Activated CD4-positive, alpha-beta T cell treated with anti-CD3 and anti-CD28 coated beads, Interleukin-2, amount 10 ng/mL, durations not matched to agents 7 days and 5 days (primary cell): ENCODE measurements around the gene PHACTR1. TPM values are rescaled to one million over a fixed set of nuclear protein-coding genes. Genes with fewer than 3 reads are reported as not detected.
"Not testable (repeated sequence)": the region's sequence is repeated elsewhere in the genome, so short reads cannot be mapped to it uniquely, and the experiment has no call there.

ENCODE experiments used
- CTCF ChIA-PET: fragments of 350-600 bp; sonication (Branson Sonifier 250); formaldehyde crosslinking; loops from one replicate; lab custom pipeline; 2021; ENCODE audit warnings: antibody characterized with exemption; lab: Charles Lee
- POLR2A ChIA-PET: fragments of 350-600 bp; sonication (Branson Sonifier 250); formaldehyde crosslinking; loops from one replicate; lab custom pipeline; 2021; ENCODE audit warnings: antibody characterized with exemption; lab: Charles Lee
- DNase-seq: peaks from one replicate; pipeline ENCODE4 v3.0.0-alpha.2; 2020
- H3K27ac Mint-ChIP-seq: one replicate; pipeline ENCODE4 v1.8.0; 2021; ENCODE audit warnings: mild to moderate bottlenecking, moderate library complexity, mixed read lengths
- H3K27me3 Mint-ChIP-seq: one replicate; pipeline ENCODE4 v1.8.0; 2021; ENCODE audit warnings: mixed read lengths
- H3K36me3 Mint-ChIP-seq: one replicate; pipeline ENCODE4 v1.8.0; 2021; ENCODE audit warnings: low read depth, mixed read lengths
- H3K4me1 Mint-ChIP-seq: one replicate; pipeline ENCODE4 v1.8.0; 2021; ENCODE audit warnings: mixed read lengths
- H3K4me3 Mint-ChIP-seq: one replicate; pipeline ENCODE4 v1.8.0; 2021; ENCODE audit warnings: mild to moderate bottlenecking, moderate library complexity, mixed read lengths
- H3K9me3 Mint-ChIP-seq: one replicate; pipeline ENCODE4 v1.8.0; 2021; ENCODE audit warnings: mixed read lengths
- total RNA-seq, 2 experiments: library from RNA; stranded (reverse); gene quantifications; one replicate each; pipeline ENCODE4 v1.2.3, GENCODE V29; 2021

Gene PHACTR1
- total RNA-seq, 2 experiments from 2014 or later, result 0.19 to 0.32 TPM

DNA sequence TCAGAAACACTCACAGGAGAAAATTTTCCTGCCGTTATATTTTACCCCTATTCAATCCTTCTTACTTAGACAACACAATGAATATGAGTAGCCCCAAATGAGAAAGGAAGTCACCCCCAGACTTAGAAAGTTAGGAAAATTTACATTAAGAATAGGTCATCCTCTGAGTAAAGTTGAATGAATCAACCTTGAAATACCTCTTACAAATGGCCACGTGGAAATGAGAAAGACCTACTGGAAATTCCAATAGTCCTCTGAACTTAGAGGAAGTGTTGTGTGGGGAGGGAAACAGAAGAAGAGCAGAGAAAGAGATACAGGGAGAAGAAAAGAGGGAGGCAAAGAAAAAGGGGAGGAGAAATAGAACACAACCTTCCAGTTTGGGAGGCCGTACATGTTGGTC is 43.7 kb downstream of the PHACTR1 start:
- H3K4me3 Mint-ChIP-seq, result no peak overlapping the region
- DNase-seq, result no peak
- no peaks in the 10 kb centered on the region for H3K4me1 Mint-ChIP-seq
- ChIA-PET POLR2A (no interaction called here), CTCF (no interaction called here)
- H3K27me3 Mint-ChIP-seq, result no peaks in the 10 kb centered on the region
- H3K27ac Mint-ChIP-seq, result no peak overlapping the region
- no peaks in the 10 kb centered on the region for H3K36me3 Mint-ChIP-seq
- H3K9me3 Mint-ChIP-seq, result no peaks in the 10 kb centered on the region

DNA sequence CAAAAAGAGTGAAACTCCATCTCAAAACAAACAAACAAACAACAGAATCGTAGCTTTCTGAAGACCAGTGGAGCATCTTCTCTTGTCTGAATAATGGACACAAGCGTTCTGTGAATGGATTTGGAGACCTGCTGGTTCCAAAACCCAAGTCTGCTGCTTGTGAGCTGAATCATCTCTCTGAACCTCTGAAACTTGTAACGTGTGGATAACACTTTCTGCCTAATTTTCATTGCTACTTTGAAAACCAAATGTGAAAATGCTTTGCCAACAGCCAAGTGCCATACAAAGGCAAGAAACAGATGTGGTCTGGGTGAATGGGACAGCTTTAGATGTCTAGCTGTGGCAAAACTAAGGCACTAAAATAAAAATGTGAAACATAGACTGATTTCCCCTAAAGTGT is 44.3 kb downstream of the PHACTR1 start:
- POLR2A ChIA-PET, result no interaction called here
- H3K4me1 Mint-ChIP-seq, result no peaks in the 10 kb centered on the region
- H3K4me3 Mint-ChIP-seq, result no peak overlapping the region
- CTCF ChIA-PET, result no interaction called here
- H3K27ac Mint-ChIP-seq, result no peak overlapping the region
- H3K27me3 Mint-ChIP-seq, result no peaks in the 10 kb centered on the region
- DNase-seq, result no peak
- H3K9me3 Mint-ChIP-seq, result no peaks in the 10 kb centered on the region
- H3K36me3 Mint-ChIP-seq, result no peaks in the 10 kb centered on the region

DNA sequence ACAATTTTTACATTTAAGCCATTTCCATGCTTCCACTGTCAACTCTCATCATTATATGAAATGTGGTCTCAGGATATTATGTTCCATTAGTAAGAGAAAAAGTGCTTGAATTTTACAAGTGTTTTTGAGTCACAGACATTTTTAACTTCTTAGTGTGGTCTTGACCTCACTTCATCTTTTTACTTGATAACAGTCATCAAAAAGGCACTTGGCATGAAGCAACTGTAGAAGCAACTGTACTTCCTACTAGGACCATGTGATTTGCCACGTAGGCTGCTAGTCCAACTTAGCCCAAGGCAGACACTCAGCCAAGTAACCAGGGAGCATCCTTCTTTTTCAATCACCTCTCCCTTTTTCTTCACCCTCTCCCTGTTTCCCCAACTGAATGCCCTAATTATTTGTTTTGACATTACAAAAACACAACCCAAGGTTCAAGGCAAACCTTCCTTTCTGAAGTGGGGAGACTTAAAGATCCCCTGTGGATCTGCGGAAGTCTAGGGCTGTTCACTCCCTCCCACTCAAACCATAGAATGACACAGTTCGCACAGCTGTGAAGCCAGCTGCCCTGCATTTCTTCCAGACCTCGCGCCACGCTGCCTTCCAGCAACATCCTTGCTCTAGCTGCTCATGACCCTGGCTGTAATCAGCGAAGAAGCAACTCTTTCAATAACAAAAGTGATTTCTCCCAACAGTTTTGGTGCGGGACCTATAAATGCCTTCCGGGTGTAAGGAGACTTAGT is 45.0 kb downstream of the PHACTR1 start:
- ChIA-PET POLR2A (no interaction called here), CTCF (no interaction called here)
- no peak for DNase-seq
- H3K9me3 Mint-ChIP-seq, result no peaks in the 10 kb centered on the region
- no peaks in the 10 kb centered on the region for H3K4me1 Mint-ChIP-seq
- no peaks in the 10 kb centered on the region for H3K27me3 Mint-ChIP-seq
- H3K4me3 Mint-ChIP-seq, result no peak overlapping the region
- no peaks in the 10 kb centered on the region for H3K36me3 Mint-ChIP-seq
- H3K27ac Mint-ChIP-seq, result no peak overlapping the region

DNA sequence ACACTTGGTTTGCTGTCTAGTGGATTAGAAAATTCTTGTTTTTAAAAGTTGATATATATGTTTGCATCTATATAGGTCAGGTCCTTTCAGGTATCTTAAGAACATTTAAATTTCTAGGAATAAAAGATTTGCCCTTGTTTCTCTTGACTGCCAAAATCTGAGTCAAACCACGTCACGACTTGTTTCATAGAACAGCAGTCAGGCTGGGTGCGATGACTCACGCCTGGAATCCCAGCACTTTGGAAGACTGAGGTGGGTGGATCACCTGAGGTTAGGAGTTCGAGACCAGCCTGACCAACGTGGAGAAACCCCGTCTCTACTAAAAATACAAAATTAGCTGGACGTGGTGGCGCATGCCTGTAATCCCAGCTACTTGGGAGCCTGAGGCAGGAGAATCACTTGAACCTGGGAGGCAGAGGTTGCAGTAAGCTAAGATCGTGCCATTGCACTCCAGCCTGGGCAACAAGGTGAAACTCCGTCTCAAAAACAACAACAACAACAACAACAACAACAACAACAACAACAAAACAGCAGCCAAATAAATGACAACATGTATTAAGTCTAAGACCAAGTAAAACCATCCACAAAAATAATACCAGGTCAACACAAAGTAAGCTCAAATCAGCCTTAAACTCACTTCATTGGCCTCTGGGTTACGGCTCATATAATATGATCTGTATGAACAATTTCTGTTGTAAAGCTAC is 46.3 kb downstream of the PHACTR1 start:
- POLR2A ChIA-PET, H3K36me3 Mint-ChIP-seq, DNase-seq, H3K9me3 Mint-ChIP-seq, CTCF ChIA-PET, H3K4me3 Mint-ChIP-seq, H3K4me1 Mint-ChIP-seq, H3K27me3 Mint-ChIP-seq: not testable (repeated sequence)
- peak overlapping the region; percentile 56 for H3K27ac Mint-ChIP-seq

DNA sequence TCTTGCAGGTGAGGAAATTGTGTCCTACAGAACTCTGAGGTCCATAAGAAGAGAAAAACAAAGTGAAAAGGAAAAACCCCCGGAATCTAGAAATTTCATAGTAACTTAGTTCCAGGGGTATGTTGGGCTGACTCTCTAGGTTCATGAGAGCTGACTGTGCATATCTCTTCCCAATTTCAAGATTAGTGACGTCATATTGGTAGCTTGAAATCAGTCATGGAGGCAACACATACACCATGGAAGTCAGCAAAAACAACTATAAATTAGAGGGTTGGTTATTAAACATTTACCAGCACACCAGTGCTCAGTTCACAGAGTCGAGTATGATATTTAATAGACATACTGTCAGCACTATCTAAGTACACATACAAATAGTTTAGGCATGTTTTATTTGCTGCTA is 49.8 kb downstream of the PHACTR1 start:
- DNase-seq, result no peak
- ChIA-PET CTCF (no interaction called here), POLR2A (no interaction called here)
- no peak overlapping the region for H3K4me3 Mint-ChIP-seq
- no peaks in the 10 kb centered on the region for H3K36me3 Mint-ChIP-seq
- H3K27ac Mint-ChIP-seq, result no peak overlapping the region
- no peaks in the 10 kb centered on the region for H3K9me3 Mint-ChIP-seq
- H3K4me1 Mint-ChIP-seq, result no peaks in the 10 kb centered on the region
- H3K27me3 Mint-ChIP-seq, result no peaks in the 10 kb centered on the region

DNA sequence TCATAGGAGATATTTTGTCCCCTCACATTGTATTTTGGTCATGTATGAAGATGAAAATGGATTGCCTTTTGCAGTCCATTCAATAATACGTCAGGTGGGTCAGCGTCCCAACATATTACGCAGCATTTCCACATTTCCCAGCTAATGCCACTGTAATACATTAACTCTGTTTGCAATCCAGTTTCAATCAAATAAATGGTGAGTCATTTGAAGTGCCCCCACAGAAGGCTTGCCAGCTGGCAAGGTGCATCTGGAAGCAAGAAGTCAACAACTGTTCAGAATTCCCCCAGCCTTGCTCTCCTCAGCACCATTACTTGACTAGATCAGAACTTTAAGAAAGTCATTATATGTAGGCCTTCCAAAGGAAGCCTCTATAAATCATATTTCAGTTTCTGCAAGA is 50.4 kb downstream of the PHACTR1 start:
- ChIA-PET CTCF (no interaction called here), POLR2A (no interaction called here)
- no peaks in the 10 kb centered on the region for H3K36me3 Mint-ChIP-seq
- no peak for DNase-seq
- H3K9me3 Mint-ChIP-seq, result no peaks in the 10 kb centered on the region
- no peaks in the 10 kb centered on the region for H3K27me3 Mint-ChIP-seq
- H3K27ac Mint-ChIP-seq, result no peak overlapping the region
- no peak overlapping the region for H3K4me3 Mint-ChIP-seq
- no peaks in the 10 kb centered on the region for H3K4me1 Mint-ChIP-seq

DNA sequence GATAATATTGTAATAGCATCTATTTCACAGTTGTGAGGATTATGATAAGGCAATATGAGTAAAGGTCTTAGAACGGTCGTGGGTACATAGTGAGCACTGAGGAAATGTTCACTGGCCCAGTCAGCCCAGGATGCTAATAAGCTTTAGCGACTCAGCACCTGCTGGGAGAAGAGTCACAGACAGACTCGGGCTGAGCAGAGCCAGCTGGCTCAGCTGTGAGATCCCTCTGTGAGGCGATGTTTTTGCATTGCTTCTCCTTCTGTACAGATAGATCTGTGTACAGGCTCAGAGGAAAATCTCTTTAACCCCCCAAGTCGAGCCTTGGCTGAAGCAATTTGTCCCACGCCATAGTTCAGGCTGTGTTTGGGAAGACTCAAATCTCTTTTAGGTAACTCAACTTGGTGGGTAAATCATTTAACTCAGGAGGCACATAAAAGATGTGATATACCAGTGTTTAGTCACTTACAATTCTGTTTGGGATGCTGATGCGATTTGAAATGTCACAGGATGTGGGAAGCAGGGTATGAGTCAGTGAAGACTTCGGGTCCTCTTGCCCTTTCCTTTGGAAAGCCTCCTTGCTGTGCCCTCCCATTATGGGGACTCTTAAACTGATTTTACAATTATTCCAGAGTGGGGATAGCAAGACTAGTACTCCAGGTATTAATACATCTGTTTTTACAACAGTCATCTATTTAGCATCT is 53.1 kb downstream of the PHACTR1 start:
- no peak overlapping the region for H3K4me3 Mint-ChIP-seq
- POLR2A ChIA-PET, result no interaction called here

DNA sequence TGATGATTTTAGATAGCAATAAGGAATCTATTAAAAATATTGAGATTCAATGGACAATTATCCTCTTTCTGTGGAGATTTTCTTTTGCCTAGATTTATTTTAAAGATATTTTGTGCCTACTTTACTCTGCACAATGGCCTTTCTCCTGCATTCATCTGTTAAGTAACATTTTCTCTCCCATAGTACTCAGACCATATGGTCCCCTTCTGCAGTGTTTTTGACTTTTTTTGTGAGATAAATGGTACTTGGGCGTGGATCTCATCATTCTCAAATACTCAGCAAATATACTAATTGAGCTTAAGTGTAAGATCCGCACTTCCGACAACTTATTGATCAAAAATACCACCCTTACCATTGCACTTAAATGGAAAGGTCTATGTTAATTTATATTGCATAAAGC is 55.8 kb downstream of the PHACTR1 start:
- POLR2A ChIA-PET, result no interaction called here
- Mint-ChIP-seq H3K27me3 (no peaks in the 10 kb centered on the region), H3K36me3 (no peaks in the 10 kb centered on the region), H3K27ac (no peak overlapping the region), H3K4me3 (no peak overlapping the region), H3K4me1 (no peaks in the 10 kb centered on the region), H3K9me3 (no peaks in the 10 kb centered on the region)
- CTCF ChIA-PET, result no interaction called here
- DNase-seq, result no peak

More for the DNA sequence above, 53.1 kb downstream of the PHACTR1 start:
- Mint-ChIP-seq H3K27ac (no peak overlapping the region), H3K9me3 (no peaks in the 10 kb centered on the region), H3K4me1 (no peaks in the 10 kb centered on the region), H3K27me3 (no peaks in the 10 kb centered on the region), H3K36me3 (no peaks in the 10 kb centered on the region)
- CTCF ChIA-PET, result no interaction called here
- no peak for DNase-seq

DNA sequence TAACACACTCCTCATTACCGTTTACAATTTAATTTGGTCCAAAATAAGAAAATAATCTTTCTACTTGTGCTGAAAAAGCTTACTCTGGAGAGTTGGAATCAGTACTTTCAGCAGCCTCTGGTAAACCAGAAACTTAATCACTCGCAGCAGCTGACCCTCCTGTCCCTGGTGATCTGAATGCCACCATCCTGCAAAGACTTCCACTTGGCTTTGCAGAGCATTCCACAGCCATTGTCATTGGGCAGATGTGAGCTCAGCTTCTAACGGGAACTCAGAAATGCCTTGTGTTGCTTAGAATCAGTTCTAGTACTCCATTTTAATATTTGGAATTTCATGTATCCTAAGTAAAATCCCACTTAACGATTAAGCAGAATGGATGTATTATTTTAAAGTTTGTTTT is 59.7 kb downstream of the PHACTR1 start:
- Mint-ChIP-seq H3K27ac (no peak overlapping the region), H3K36me3 (no peaks in the 10 kb centered on the region), H3K9me3 (no peaks in the 10 kb centered on the region), H3K27me3 (no peaks in the 10 kb centered on the region), H3K4me1 (no peaks in the 10 kb centered on the region), H3K4me3 (no peak overlapping the region)
- DNase-seq, result no peak
- ChIA-PET CTCF (no interaction called here), POLR2A (no interaction called here)

DNA sequence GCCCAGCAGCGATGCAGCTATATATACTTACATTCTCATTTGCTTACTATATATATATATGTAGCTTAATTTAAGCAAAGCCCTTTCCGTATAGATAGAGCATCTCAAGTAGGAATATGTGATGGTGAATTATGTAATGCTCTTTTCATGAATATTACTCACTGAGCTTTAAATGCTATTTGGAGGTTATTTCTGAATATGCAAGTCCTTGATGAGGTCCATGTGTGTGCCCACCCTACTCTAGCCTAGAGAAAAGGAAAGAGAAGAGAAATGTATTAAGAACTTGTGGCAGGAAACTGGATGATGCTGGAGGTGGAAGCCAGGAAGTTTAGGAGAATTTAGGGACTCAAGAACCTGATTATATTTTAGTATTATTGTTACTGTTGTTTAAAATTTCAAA is 63.2 kb downstream of the PHACTR1 start:
- Mint-ChIP-seq H3K4me3 (no peak overlapping the region), H3K27me3 (no peaks in the 10 kb centered on the region), H3K4me1 (no peaks in the 10 kb centered on the region), H3K9me3 (no peaks in the 10 kb centered on the region), H3K36me3 (no peaks in the 10 kb centered on the region), H3K27ac (no peak overlapping the region)
- POLR2A ChIA-PET, result no interaction called here
- DNase-seq, result no peak
- CTCF ChIA-PET, result no interaction called here

DNA sequence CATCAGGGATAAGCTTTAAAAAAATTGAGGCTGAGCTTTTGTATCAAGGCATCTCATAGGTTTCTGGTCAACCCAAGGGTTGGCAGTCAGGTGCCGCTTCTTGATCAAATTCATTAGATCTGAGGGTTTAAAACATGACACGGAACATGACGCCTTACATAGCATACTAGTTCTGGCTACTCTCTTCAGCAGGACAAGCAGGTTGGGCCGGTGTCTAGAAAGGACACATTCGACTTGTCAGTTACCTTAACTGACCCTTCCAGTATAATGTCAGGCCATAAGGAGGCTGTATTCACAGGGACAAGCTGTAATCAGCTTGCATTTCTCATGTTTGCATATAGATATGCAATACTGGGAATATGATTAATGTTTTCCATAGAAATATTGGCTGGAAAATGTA is 65.6 kb downstream of the PHACTR1 start:
- no peak overlapping the region for H3K27ac Mint-ChIP-seq
- DNase-seq, result no peak
- H3K4me1 Mint-ChIP-seq, result no peaks in the 10 kb centered on the region
- no peaks in the 10 kb centered on the region for H3K9me3 Mint-ChIP-seq
- H3K27me3 Mint-ChIP-seq, result no peaks in the 10 kb centered on the region
- no peak overlapping the region for H3K4me3 Mint-ChIP-seq
- ChIA-PET POLR2A (no interaction called here), CTCF (no interaction called here)
- H3K36me3 Mint-ChIP-seq, result no peaks in the 10 kb centered on the region

DNA sequence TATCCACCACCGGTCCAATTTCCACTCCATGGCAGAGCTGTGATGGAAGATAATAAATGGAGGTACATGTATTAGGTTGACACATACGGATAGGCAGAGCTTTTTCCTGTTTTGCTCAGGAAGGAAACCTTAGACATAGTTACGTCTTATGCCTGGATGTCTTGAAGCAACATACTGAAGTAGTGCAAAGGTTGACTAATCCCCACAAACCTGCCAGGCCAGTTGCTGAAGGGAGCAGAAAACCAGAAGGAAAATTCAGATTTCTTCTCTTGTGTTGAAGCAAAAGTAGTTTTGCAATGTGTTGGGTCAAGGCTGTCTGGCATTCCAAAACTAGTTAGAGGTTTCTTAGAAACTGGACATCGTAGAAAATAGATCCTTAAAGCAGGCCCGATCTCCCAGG is 68.7 kb downstream of the PHACTR1 start:
- CTCF ChIA-PET, result no interaction called here
- Mint-ChIP-seq H3K27ac (no peak overlapping the region), H3K4me1 (no peaks in the 10 kb centered on the region), H3K36me3 (no peaks in the 10 kb centered on the region), H3K27me3 (no peaks in the 10 kb centered on the region), H3K4me3 (no peak overlapping the region), H3K9me3 (no peaks in the 10 kb centered on the region)
- no peak for DNase-seq
- POLR2A ChIA-PET, result no interaction called here

DNA sequence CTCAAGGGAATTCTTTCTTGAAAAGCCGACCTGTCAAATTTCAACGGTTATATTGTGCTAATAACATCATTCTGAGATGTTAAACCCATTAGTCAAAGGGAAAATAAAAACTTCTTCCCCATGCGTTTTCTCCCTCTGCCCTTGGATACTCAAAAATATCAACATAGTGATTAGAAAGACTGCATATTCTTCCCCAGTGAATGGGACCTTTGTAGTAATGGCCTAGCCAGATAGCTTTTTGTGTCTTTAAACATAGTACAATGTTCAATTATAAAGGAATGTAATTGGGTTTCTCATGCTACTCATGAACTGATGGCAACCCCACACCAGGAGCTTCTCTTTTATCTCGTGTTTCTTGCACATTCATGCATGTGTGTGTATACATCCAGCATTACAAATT is 69.4 kb downstream of the PHACTR1 start:
- H3K27me3 Mint-ChIP-seq, result no peaks in the 10 kb centered on the region
- no peaks in the 10 kb centered on the region for H3K36me3 Mint-ChIP-seq
- no peak overlapping the region for H3K4me3 Mint-ChIP-seq
- no peaks in the 10 kb centered on the region for H3K4me1 Mint-ChIP-seq
- ChIA-PET POLR2A (no interaction called here), CTCF (no interaction called here)
- no peak for DNase-seq
- no peak overlapping the region for H3K27ac Mint-ChIP-seq
- no peaks in the 10 kb centered on the region for H3K9me3 Mint-ChIP-seq
